GM20000 (cell line): ENCODE data around the gene TRAF3IP1.
"Not testable (repeated sequence)": the region's sequence is repeated elsewhere in the genome, so short reads cannot be mapped to it uniquely, and the experiment has no call there.

Experiments used
- DNase-seq: peaks from one replicate; pipeline ENCODE4 v3.0.0; 2012; ENCODE audit warnings: low spot score
- CTCF ChIP-seq: IDR thresholded peaks from 2 replicates; pipeline ENCODE4 v1.5.1; 2012; ENCODE audit warnings: mild to moderate bottlenecking, control low read depth; ENCODE audit errors: extremely low read depth, missing control alignments

Gene TRAF3IP1

GRCh38 chr2:238320246-238320647 lies at the start of gene TRAF3IP1:
Gene TRAF3IP1 (plus strand): TSS chr2:238320518. CDS start chr2:238320663, 145 bp downstream.
- no peak for TF ChIP-seq CTCF
- DNase-seq: peak; percentile 100

GRCh38 chr2:238270606-238271005 lies 49.7 kb upstream of the TRAF3IP1 start:
- no peak for TF ChIP-seq CTCF
- no peak for DNase-seq

- TF ChIP-seq CTCF: no peak
- DNase-seq: no peak
These were observed 49.2 kb upstream of the TRAF3IP1 start for GRCh38 chr2:238271061-238271554.

- not testable (repeated sequence) for DNase-seq
These were observed 48.6 kb upstream of the TRAF3IP1 start for GRCh38 chr2:238271686-238272085.

- TF ChIP-seq CTCF: no peak
- DNase-seq: no peak
These were observed 48.2 kb upstream of the TRAF3IP1 start for GRCh38 chr2:238272156-238272555.

- DNase-seq: not testable (repeated sequence)
These were observed 46.9 kb upstream of the TRAF3IP1 start for GRCh38 chr2:238273433-238273832.

GRCh38 chr2:238274152-238274865 lies 46.0 kb upstream of the TRAF3IP1 start:
- DNase-seq: no peak
- no peak for TF ChIP-seq CTCF

- DNase-seq: no peak
- TF ChIP-seq CTCF: no peak
These were observed 42.6 kb upstream of the TRAF3IP1 start for GRCh38 chr2:238277695-238278094.
